Natural killer cell treated with Interleukin-12 subunit alpha and Interleukin-12 subunit beta and Interleukin-15 and Interleukin-18, amount 100 ng/mL, for 72 hours (primary cell): ENCODE results near the gene SCYGR5. TPM values are rescaled to one million over a fixed set of nuclear protein-coding genes. Genes with fewer than 3 reads are reported as not detected.
"Not testable (repeated sequence)": the region's sequence is repeated elsewhere in the genome, so short reads cannot be mapped to it uniquely, and the experiment has no call there.

Experiments
- ATAC-seq, 2 donors: fragments of 150-1000 bp; cut with Tn5 transposase in 1 of 2; sonication (Bioruptor Pico), chemical (Tn5 transposase) in 1 of 2; 2 replicates each; pipeline ENCODE4 v1.10.0; 2021
- DNase-seq: peaks from one replicate; pipeline ENCODE4 v3.0.0; 2022; ENCODE audit warnings: low spot score
- H3K27ac Mint-ChIP-seq, 2 donors: 1 replicate in 1 of 2; 2 replicates in 1 of 2; pipeline ENCODE4 v1.8.0; 2022; ENCODE audit warnings: mixed read lengths in 2 of 2, mild to moderate bottlenecking in 1 of 2, moderate library complexity in 1 of 2
- H3K27me3 Mint-ChIP-seq, 2 donors: 1 replicate in 1 of 2; 2 replicates in 1 of 2; pipeline ENCODE4 v1.8.0; 2022; ENCODE audit warnings: mixed read lengths in 2 of 2
- H3K36me3 Mint-ChIP-seq: one replicate; pipeline ENCODE4 v1.8.0; 2022; ENCODE audit warnings: mixed read lengths
- H3K4me1 Mint-ChIP-seq, 2 donors: 1 replicate in 1 of 2; 2 replicates in 1 of 2; pipeline ENCODE4 v1.8.0; 2022; ENCODE audit warnings: low read depth in 2 of 2, mixed read lengths in 2 of 2, mild to moderate bottlenecking in 1 of 2
- H3K4me3 Mint-ChIP-seq: one replicate; pipeline ENCODE4 v1.8.0; 2022; ENCODE audit warnings: mixed read lengths
- H3K9me3 Mint-ChIP-seq: 2 replicates; pipeline ENCODE4 v1.8.0; 2022; ENCODE audit warnings: mixed read lengths
- total RNA-seq, 2 donors: library from RNA; stranded (reverse); gene quantifications; one replicate each; pipeline ENCODE4 v1.2.3, GENCODE V29; 2022

SCYGR5 gene
- total RNA-seq, 2 donors from 2014 or later, result not detected

GRCh38 chr2:227655454-227655853, 11.2 kb upstream of the SCYGR5 start:
- Mint-ChIP-seq H3K4me3 (no peak overlapping the region), H3K36me3 (no peaks in the 10 kb centered on the region), H3K9me3 (no peaks in the 10 kb centered on the region), H3K27me3 (peaks cover 8 to 12% of the 10 kb centered on the region in 2 donors), H3K4me1 (no peaks in the 10 kb centered on the region), H3K27ac (no peak overlapping the region)
- ATAC-seq (no peak), DNase-seq (no peak)

DNA sequence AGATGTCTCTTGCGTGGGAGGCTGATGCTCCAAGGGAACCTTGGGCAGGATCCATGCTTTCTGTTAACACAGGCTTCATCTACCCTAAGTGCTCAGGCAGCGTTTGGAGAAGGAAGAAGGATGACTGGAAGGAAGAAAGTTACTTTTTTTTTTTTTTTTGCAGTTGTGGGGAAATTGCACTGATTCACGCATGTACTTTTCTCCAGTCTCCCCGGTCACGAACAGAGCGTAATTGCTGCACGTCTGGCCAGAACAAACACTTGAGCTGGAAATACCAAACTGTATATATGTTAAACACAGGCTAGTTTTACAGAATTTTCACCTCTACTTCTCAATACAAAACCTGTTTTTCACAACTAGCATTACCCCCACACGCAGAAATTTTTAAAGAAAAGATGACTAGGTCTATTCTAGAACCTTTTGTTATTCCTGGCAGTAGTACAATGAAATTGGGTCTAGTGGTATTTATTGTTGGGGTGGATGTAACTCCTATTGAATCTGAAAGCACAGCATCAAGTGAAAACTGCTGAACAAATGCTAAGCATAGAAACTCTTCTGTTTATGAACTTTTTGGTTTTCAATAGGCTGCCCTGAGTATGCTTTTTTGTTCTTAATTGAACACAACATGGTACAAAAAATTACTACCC, 9.3 kb upstream of the SCYGR5 start:
- H3K4me3 Mint-ChIP-seq, result no peak overlapping the region
- H3K27me3 Mint-ChIP-seq, result peaks cover 10 to 12% of the 10 kb centered on the region in 2 donors
- no peaks in the 10 kb centered on the region for H3K4me1 Mint-ChIP-seq
- no peak for DNase-seq
- no peaks in the 10 kb centered on the region for H3K9me3 Mint-ChIP-seq
- no peak overlapping the region for H3K27ac Mint-ChIP-seq
- no peaks in the 10 kb centered on the region for H3K36me3 Mint-ChIP-seq
- ATAC-seq, result no peak

DNA sequence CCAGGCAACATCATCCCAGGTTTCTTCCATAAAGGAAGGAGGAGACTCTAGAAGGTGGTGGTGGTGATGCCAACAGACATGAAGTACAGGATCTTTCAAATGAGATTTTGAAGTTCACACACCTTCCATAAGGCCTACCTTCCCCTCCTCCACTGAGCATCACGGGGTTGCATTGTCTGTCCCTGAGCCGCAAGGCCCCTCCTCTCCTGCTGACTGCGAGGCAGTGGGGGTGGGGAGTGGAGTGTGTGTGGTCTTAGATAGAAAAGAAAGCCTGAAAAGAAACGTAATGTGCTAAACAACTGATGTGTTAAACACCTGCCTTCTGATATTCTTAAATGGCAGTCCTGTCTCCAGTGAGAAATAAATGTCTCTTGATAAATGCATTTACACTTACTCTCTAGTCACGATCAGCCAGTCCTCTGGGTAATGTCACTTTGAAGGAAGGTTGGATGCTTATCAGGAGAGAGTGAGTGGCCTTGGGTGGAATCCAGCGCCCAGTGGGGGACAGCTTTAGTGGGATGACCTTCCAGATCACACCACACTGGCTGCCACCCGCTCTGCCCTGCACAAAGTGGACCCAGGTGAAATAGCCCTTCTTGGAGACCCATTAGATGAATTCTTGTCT, 5.5 kb upstream of the SCYGR5 start:
- Mint-ChIP-seq H3K4me3 (no peak overlapping the region), H3K36me3 (no peaks in the 10 kb centered on the region), H3K27ac (no peak overlapping the region), H3K4me1 (no peaks in the 10 kb centered on the region), H3K9me3 (no peaks in the 10 kb centered on the region), H3K27me3 (peaks cover 0 to 4% of the 10 kb centered on the region in 2 donors)
- DNase-seq (no peak), ATAC-seq (peak in 1 of 2 donors; percentile 34)

GRCh38 chr2:227661827-227662226, 4.8 kb upstream of the SCYGR5 start:
- DNase-seq, result no peak
- ATAC-seq, result no peak
- Mint-ChIP-seq H3K9me3 (no peaks in the 10 kb centered on the region), H3K27ac (no peak overlapping the region), H3K36me3 (no peaks in the 10 kb centered on the region), H3K4me1 (no peaks in the 10 kb centered on the region), H3K4me3 (no peak overlapping the region), H3K27me3 (peaks cover 0 to 4% of the 10 kb centered on the region in 2 donors)

- H3K27ac Mint-ChIP-seq, result no peak overlapping the region
- no peak overlapping the region for H3K4me3 Mint-ChIP-seq
Measured at GRCh38 chr2:227665189-227665940, 1.2 kb upstream of the SCYGR5 start.

DNA sequence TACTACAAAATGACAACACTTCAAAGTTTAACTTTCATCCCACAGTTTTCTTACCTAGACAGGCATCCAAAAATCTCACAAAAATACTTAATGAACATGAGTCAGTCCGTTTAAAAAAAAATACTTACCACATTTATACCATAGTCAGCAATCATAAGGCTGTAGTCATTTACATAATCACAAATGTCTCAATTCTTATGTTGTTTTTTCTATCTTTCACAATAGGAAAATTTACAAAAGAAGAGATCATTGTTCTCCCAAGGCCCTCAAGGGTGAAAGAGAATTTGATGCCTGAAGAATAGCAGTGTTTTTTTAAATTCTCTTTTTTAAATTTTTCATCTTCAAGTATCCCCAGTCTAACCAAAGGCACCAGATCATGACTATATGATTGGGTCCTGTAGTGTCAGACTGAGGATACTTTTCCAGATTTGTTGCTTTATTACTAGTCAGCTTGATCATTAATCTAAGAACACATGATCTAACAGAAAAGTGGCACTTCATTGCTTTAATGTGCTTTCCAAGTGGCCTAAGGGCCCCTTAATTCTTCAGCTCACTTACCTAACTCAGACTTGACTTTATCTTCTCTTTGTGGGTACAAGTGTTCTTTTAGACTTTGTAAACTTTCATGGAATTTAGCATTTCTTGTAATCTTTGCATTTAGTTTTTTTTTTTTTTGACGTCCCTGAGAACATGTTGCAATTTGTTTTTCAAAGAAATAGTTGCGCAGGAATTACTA, 4.7 kb downstream of the SCYGR5 start:
- Mint-ChIP-seq H3K27me3 (no peaks in the 10 kb centered on the region), H3K4me3 (no peak overlapping the region), H3K9me3 (no peaks in the 10 kb centered on the region), H3K27ac (no peak overlapping the region), H3K4me1 (no peaks in the 10 kb centered on the region), H3K36me3 (no peaks in the 10 kb centered on the region)
- ATAC-seq (no peak), DNase-seq (no peak)

More at GRCh38 chr2:227665189-227665940, 1.2 kb upstream of the SCYGR5 start:
- H3K27me3 Mint-ChIP-seq, result peaks cover 0 to 2% of the 10 kb centered on the region in 2 donors
- H3K36me3 Mint-ChIP-seq, result no peaks in the 10 kb centered on the region
- no peak for ATAC-seq
- no peaks in the 10 kb centered on the region for H3K4me1 Mint-ChIP-seq
- DNase-seq, result no peak
- H3K9me3 Mint-ChIP-seq, result no peaks in the 10 kb centered on the region

- not testable (repeated sequence) for H3K4me1 Mint-ChIP-seq, H3K36me3 Mint-ChIP-seq, H3K27ac Mint-ChIP-seq, H3K27me3 Mint-ChIP-seq, H3K4me3 Mint-ChIP-seq, ATAC-seq, DNase-seq, H3K9me3 Mint-ChIP-seq
Measured at GRCh38 chr2:227673620-227674019, 7.0 kb downstream of the SCYGR5 start.

- Mint-ChIP-seq H3K4me3 (no peak overlapping the region), H3K9me3 (no peaks in the 10 kb centered on the region), H3K27ac (no peak overlapping the region)
Measured at GRCh38 chr2:227674485-227674884, 7.9 kb downstream of the SCYGR5 start.

GRCh38 chr2:227677928-227678327, 11.3 kb downstream of the SCYGR5 start:
- no peak overlapping the region for H3K4me3 Mint-ChIP-seq

More at GRCh38 chr2:227674485-227674884, 7.9 kb downstream of the SCYGR5 start:
- DNase-seq (no peak), ATAC-seq (no peak)
- Mint-ChIP-seq H3K27me3 (no peaks in the 10 kb centered on the region), H3K4me1 (no peaks in the 10 kb centered on the region), H3K36me3 (no peaks in the 10 kb centered on the region)

DNA sequence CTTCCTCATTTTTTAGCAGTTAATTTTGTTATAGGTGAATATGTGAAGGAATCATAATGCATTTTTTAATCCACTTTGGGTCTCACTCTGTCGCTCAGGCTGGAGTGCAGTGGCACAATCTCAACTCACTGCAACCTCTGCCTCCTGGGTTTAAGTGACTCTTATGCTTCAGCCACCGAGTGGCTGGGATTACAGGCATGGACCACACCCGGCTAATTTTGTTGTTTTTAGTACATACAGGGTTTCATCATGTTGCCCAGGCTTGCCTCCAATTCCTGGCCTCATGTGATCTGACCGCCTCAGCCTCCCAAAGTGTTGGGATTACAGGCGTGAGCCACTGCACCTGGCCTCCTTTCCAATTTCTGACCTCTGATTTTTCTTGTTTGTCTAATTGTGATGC, 17.7 kb downstream of the SCYGR5 start:
- H3K4me1 Mint-ChIP-seq, result no peaks in the 10 kb centered on the region
- DNase-seq (no peak), ATAC-seq (no peak)
- no peaks in the 10 kb centered on the region for H3K36me3 Mint-ChIP-seq
- peaks cover 2 to 14% of the 10 kb centered on the region in 2 donors for H3K27me3 Mint-ChIP-seq
- H3K27ac Mint-ChIP-seq, result no peak overlapping the region
- no peaks in the 10 kb centered on the region for H3K9me3 Mint-ChIP-seq
- H3K4me3 Mint-ChIP-seq, result no peak overlapping the region

More at GRCh38 chr2:227677928-227678327, 11.3 kb downstream of the SCYGR5 start:
- Mint-ChIP-seq H3K9me3 (no peaks in the 10 kb centered on the region), H3K27me3 (no peaks in the 10 kb centered on the region), H3K27ac (no peak overlapping the region), H3K4me1 (no peaks in the 10 kb centered on the region), H3K36me3 (no peaks in the 10 kb centered on the region)
- ATAC-seq (no peak), DNase-seq (no peak)

DNA sequence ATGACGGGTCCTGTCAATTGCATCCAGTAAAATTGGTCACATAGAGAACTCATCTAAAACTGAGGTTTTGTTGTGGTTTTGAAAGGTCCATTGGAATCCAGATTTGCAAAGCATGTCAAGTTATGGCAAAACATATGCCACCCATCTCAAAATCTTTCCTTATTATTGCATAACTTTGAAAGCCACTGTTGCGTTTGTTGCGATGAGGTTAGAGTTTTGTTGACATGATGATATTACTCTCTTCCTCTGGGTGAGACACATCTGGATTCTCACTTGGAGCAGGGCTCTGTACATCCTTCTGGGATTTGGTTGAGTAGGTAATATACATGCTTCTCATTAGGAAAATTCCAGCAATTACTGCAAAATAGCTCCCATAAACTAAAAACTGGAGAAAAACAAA, 20.6 kb downstream of the SCYGR5 start:
- H3K27me3 Mint-ChIP-seq, result peaks cover 5 to 41% of the 10 kb centered on the region in 2 donors
- no peak for ATAC-seq
- H3K4me3 Mint-ChIP-seq, result no peak overlapping the region
- no peaks in the 10 kb centered on the region for H3K4me1 Mint-ChIP-seq
- no peak overlapping the region for H3K27ac Mint-ChIP-seq
- no peaks in the 10 kb centered on the region for H3K9me3 Mint-ChIP-seq
- no peaks in the 10 kb centered on the region for H3K36me3 Mint-ChIP-seq
- DNase-seq, result no peak

GRCh38 chr2:227696990-227697679, 30.5 kb downstream of the SCYGR5 start:
- ATAC-seq (no peak), DNase-seq (no peak)
- Mint-ChIP-seq H3K36me3 (no peaks in the 10 kb centered on the region), H3K27me3 (peaks cover 10 to 27% of the 10 kb centered on the region in 2 donors), H3K27ac (no peak overlapping the region), H3K4me3 (no peak overlapping the region), H3K4me1 (no peaks in the 10 kb centered on the region), H3K9me3 (no peaks in the 10 kb centered on the region)

- Mint-ChIP-seq H3K27ac (no peak overlapping the region), H3K4me1 (no peaks in the 10 kb centered on the region), H3K36me3 (no peaks in the 10 kb centered on the region), H3K27me3 (peaks cover 2 to 25% of the 10 kb centered on the region in 2 donors), H3K4me3 (no peak overlapping the region), H3K9me3 (no peaks in the 10 kb centered on the region)
- no peak for DNase-seq
- ATAC-seq, result no peak
Measured at GRCh38 chr2:227701556-227701955, 35.0 kb downstream of the SCYGR5 start.
